ENCODE data around the gene FRMD4A.

FRMD4A gene

GRCh38 chr10:14020037-14020664 is 310.6 kb downstream of the FRMD4A start:
- no peak overlapping the region for H3K4me3 ChIP-seq (ENCODE audit: low read length)
- no peak for TF ChIP-seq CTCF (IDR thresholded peaks at IDR 0.05; ENCODE audit: insufficient read depth, low read depth, low read length, missing control alignments)
- DNase-seq (ENCODE audit: low read depth) = peak; percentile 32

- no peak for TF ChIP-seq CTCF (IDR thresholded peaks at IDR 0.05; ENCODE audit: insufficient read depth, low read depth, low read length, missing control alignments)
- H3K4me3 ChIP-seq (ENCODE audit: low read length) = no peak overlapping the region
- DNase-seq (ENCODE audit: low read depth) = no peak
These were observed 313.3 kb downstream of the FRMD4A start for GRCh38 chr10:14017467-14017866.

GRCh38 chr10:14016931-14017333 is 313.8 kb downstream of the FRMD4A start:
- DNase-seq (ENCODE audit: low read depth) = no peak
- no peak for TF ChIP-seq CTCF (IDR thresholded peaks at IDR 0.05; ENCODE audit: insufficient read depth, low read depth, low read length, missing control alignments)

GRCh38 chr10:14016011-14016536 is 314.6 kb downstream of the FRMD4A start:
- DNase-seq (ENCODE audit: low read depth) = no peak
- H3K4me3 ChIP-seq (ENCODE audit: low read length) = no peak overlapping the region
- TF ChIP-seq CTCF (IDR thresholded peaks at IDR 0.05; ENCODE audit: insufficient read depth, low read depth, low read length, missing control alignments) = no peak

More at GRCh38 chr10:14016931-14017333, 313.8 kb downstream of the FRMD4A start:
- H3K4me3 ChIP-seq (ENCODE audit: low read length) = no peak overlapping the region

GRCh38 chr10:14014423-14014822 is 316.3 kb downstream of the FRMD4A start:
- no peak for DNase-seq (ENCODE audit: low read depth)
- no peak overlapping the region for H3K4me3 ChIP-seq (ENCODE audit: low read length)
- TF ChIP-seq CTCF (IDR thresholded peaks at IDR 0.05; ENCODE audit: insufficient read depth, low read depth, low read length, missing control alignments) = no peak

- no peak overlapping the region for H3K4me3 ChIP-seq (ENCODE audit: low read length)
- no peak for TF ChIP-seq CTCF (IDR thresholded peaks at IDR 0.05; ENCODE audit: insufficient read depth, low read depth, low read length, missing control alignments)
- DNase-seq (ENCODE audit: low read depth) = no peak
These were observed 319.8 kb downstream of the FRMD4A start for GRCh38 chr10:14010769-14011574.

Data from epithelial cell of esophagus (primary cell).